Kidney (tissue), 14 donors: Measurements from ENCODE around the gene RCAN2. TPM values are rescaled to one million over a fixed set of nuclear protein-coding genes. Genes with fewer than 3 reads are reported as not detected.

Experiments used
- DNase-seq, 5 donors: peaks; one replicate each; pipeline ENCODE4 v3.0.0-alpha.2; 2013 to 2020
- FAIRE-seq: peaks from 2 replicates; lab custom pipeline; 2012; peaks lifted over from hg19 to GRCh38; lab: Jason Lieb, UNC
- H3K27ac ChIP-seq, 2 donors: one replicate each; pipeline ENCODE4 v1.7.0; 2013; ENCODE audit warnings: low read depth in 2 of 2, low read length in 2 of 2, inconsistent platforms in 1 of 2
- H3K27me3 ChIP-seq: one replicate; pipeline ENCODE4 v1.7.1; 2013; ENCODE audit warnings: low read length, inconsistent platforms; ENCODE audit not compliant: control insufficient read depth, insufficient read depth
- H3K36me3 ChIP-seq, 3 donors: one replicate each; pipeline versions ENCODE4 v1.7.0 to v1.7.1; 2013; ENCODE audit warnings: low read length in 3 of 3, control low read depth in 1 of 3, inconsistent platforms in 1 of 3; ENCODE audit not compliant: insufficient read depth in 3 of 3, control insufficient read depth in 2 of 3
- H3K4me1 ChIP-seq, 3 donors: one replicate each; pipeline versions ENCODE4 v1.7.0 to v1.7.1; 2013; ENCODE audit warnings: low read length in 3 of 3, inconsistent platforms in 1 of 3, low read depth in 1 of 3; ENCODE audit not compliant: control insufficient read depth in 2 of 3, insufficient read depth in 2 of 3
- H3K4me3 ChIP-seq, 3 donors: one replicate each; pipeline versions ENCODE4 v1.7.0 to v1.8.1; 2013; ENCODE audit warnings: low read length in 3 of 3, control low read depth in 1 of 3, inconsistent platforms in 1 of 3
- H3K9ac ChIP-seq, 3 donors: one replicate each; pipeline versions ENCODE4 v1.7.0 to v1.7.1; 2013; ENCODE audit warnings: low read length in 3 of 3, control low read depth in 1 of 3, inconsistent platforms in 1 of 3
- H3K9me3 ChIP-seq, 3 donors: one replicate each; pipeline versions ENCODE4 v1.7.0 to v1.7.1; 2013; ENCODE audit warnings: low read length in 3 of 3, control low read depth in 1 of 3, inconsistent platforms in 1 of 3; ENCODE audit not compliant: control insufficient read depth in 2 of 3, insufficient read depth in 1 of 3
- CTCF ChIP-seq: IDR thresholded peaks from 3 replicates; pipeline ENCODE4 v1.5.1; 2012; ENCODE audit warnings: mild to moderate bottlenecking, moderate library complexity, borderline replicate concordance; ENCODE audit not compliant: insufficient read depth; ENCODE audit errors: extremely low read depth
- intact Hi-C: fragments of 100-400 bp; cut with DNase I; formaldehyde crosslinking; loops from one replicate; pipeline ENCODE4 v1.11.1; 2022
- polyA plus RNA-seq: library from polyadenylated mRNA; stranded (reverse); fragments of 350-450 nt; fragmentation: Illumina TruSeq; extraction: RNeasy Lipid Tissue Mini Kit (QIAGEN cat#74804); gene quantifications from one replicate; pipeline ENCODE4 v1.2.3, GENCODE V29; 2014; ENCODE audit warnings: low read depth, low replicate concordance; ENCODE audit not compliant: insufficient read depth
- total RNA-seq: library from RNA; stranded (reverse); fragmentation: NEBNext Ultra II Directional; extraction: Animal tissue kit (Norgen Biotek cat#: 25700); gene quantifications from one replicate; pipeline ENCODE4 v1.2.1, GENCODE V29; 2021
- donor health status: control.
- donor health status: control.
- donor health status: control.
- donor health status: control.
- donor health status: control.
- donor health status: DM: yes; HTN: yes; CAD: no.
- donor health status: Normal renal cell carcinoma (clear cell type).

RCAN2 gene
- total and polyA plus RNA-seq, 2 donors from 2014 or later: 25.7 to 37.4 TPM

DNA sequence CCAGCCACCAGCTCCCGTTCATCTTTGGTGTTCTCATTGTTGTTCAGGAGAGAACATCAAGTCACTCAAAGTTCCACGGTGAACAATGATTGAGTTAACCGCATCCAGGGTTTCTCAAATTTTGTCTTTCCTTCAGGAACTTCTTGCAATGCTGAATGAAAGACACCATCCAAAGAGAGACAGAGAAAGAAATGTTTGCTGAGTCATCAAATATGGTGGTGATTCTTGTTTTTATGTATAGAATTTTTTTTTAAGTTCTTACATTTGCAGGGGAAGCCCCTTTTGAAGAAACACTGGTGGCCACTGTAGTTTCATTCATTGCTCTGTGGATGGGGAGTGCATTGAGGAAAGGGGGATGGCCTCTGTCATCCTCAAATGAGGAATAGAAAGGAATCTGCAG, 258.1 kb downstream of the RCAN2 start:
- intact Hi-C loops: loop anchor here (10.0 kb wide), 1 partner anchor 162 kb away; no protein-coding TSS in a partner anchor
- no peaks in the 10 kb centered on the region for H3K9me3 ChIP-seq
- no peaks in the 10 kb centered on the region for H3K36me3 ChIP-seq
- FAIRE-seq: no peak
- no peak overlapping the region for H3K4me3 ChIP-seq
- DNase-seq: no peak
- H3K9ac ChIP-seq: no peak overlapping the region
- TF ChIP-seq CTCF: no peak
- H3K27ac ChIP-seq: no peak overlapping the region
- H3K4me1 ChIP-seq: no peaks in the 10 kb centered on the region
- no peaks in the 10 kb centered on the region for H3K27me3 ChIP-seq

- Histone ChIP-seq H3K4me3 (no peak overlapping the region), H3K36me3 (no peaks in the 10 kb centered on the region), H3K4me1 (no peaks in the 10 kb centered on the region), H3K9ac (no peak overlapping the region), H3K9me3 (no peaks in the 10 kb centered on the region), H3K27ac (no peak overlapping the region), H3K27me3 (no peaks in the 10 kb centered on the region)
- intact Hi-C loops: no loop called here
- no peak for TF ChIP-seq CTCF
- DNase-seq (no peak), FAIRE-seq (no peak)
Observed at GRCh38 chr6:46222286-46222685, 269.0 kb downstream of the RCAN2 start.

- DNase-seq (peak in 2 of 5 donors; percentile 67 to 78), FAIRE-seq (peak; percentile 87)
- intact Hi-C loops: no loop called here
Observed at GRCh38 chr6:46221222-46221793, 269.9 kb downstream of the RCAN2 start.

More at GRCh38 chr6:46221222-46221793, 269.9 kb downstream of the RCAN2 start:
- Histone ChIP-seq H3K27me3 (no peaks in the 10 kb centered on the region), H3K4me1 (no peaks in the 10 kb centered on the region), H3K4me3 (no peak overlapping the region), H3K36me3 (no peaks in the 10 kb centered on the region), H3K9me3 (no peaks in the 10 kb centered on the region), H3K9ac (no peak overlapping the region), H3K27ac (no peak overlapping the region)
- peak; percentile 79 for TF ChIP-seq CTCF
